ENCODE measurements around the gene PAPSS2.

The PAPSS2 gene

GRCh38 chr10:87760195-87760905 is 100.7 kb downstream of the PAPSS2 start:
- Histone ChIP-seq H4K20me1 (ENCODE audit: low read depth, low read length) (no peaks in the 10 kb centered on the region), H3F3A (ENCODE audit: insufficient read depth) (0 out of 2 replicates have a peak, but pooled peaks cover 3% of the 10 kb centered on the region), H3K9me2 (replicated peaks; ENCODE audit: insufficient read depth, low read length) (no peaks in the 10 kb centered on the region), H3K27ac (ENCODE audit: low read depth, low read length) (no peak overlapping the region), H2AFZ (ENCODE audit: low read depth, low read length, severe bottlenecking) (no peak overlapping the region), H3K9ac (ENCODE audit: low read length) (no peak overlapping the region), H3K9me3 (ENCODE audit: insufficient read depth, low read length) (no peaks in the 10 kb centered on the region), H3K79me2 (ENCODE audit: insufficient read depth, low read length) (no peaks in the 10 kb centered on the region), H3K4me3 (ENCODE audit: insufficient read depth, low read length, poor library complexity, severe bottlenecking) (no peak overlapping the region), H3K27me3 (ENCODE audit: low read length) (no peaks in the 10 kb centered on the region), H3K4me2 (ENCODE audit: low read depth, low read length, poor library complexity, severe bottlenecking) (no peak overlapping the region), H3K36me3 (ENCODE audit: low read length) (peaks cover 12% of the 10 kb centered on the region; the same call in 1 of the 2 replicates)
- no peak for TF ChIP-seq CTCF (IDR thresholded peaks at IDR 0.05; ENCODE audit: insufficient read depth, low read length, poor library complexity, severe bottlenecking)
- no peak for TF ChIP-seq EZH2phosphoT487 (conservative IDR thresholded peaks at IDR 0.05; ENCODE audit: low read length)

- Histone ChIP-seq H3F3A (ENCODE audit: insufficient read depth) (0 out of 2 replicates have a peak, but pooled peaks cover 3% of the 10 kb centered on the region), H3K9me3 (ENCODE audit: insufficient read depth, low read length) (no peaks in the 10 kb centered on the region), H4K20me1 (ENCODE audit: low read depth, low read length) (no peaks in the 10 kb centered on the region), H3K36me3 (ENCODE audit: low read length) (peaks cover 16% of the 10 kb centered on the region; the same call in 1 of the 2 replicates), H3K4me3 (ENCODE audit: insufficient read depth, low read length, poor library complexity, severe bottlenecking) (no peak overlapping the region), H3K9ac (ENCODE audit: low read length) (no peak overlapping the region), H3K79me2 (ENCODE audit: insufficient read depth, low read length) (no peaks in the 10 kb centered on the region), H3K4me2 (ENCODE audit: low read depth, low read length, poor library complexity, severe bottlenecking) (no peak overlapping the region), H2AFZ (ENCODE audit: low read depth, low read length, severe bottlenecking) (no peak overlapping the region), H3K9me2 (replicated peaks; ENCODE audit: insufficient read depth, low read length) (no peaks in the 10 kb centered on the region), H3K27ac (ENCODE audit: low read depth, low read length) (no peak overlapping the region), H3K27me3 (ENCODE audit: low read length) (no peaks in the 10 kb centered on the region)
- TF ChIP-seq EZH2phosphoT487 (conservative IDR thresholded peaks at IDR 0.05; ENCODE audit: low read length) (no peak), CTCF (IDR thresholded peaks at IDR 0.05; ENCODE audit: insufficient read depth, low read length, poor library complexity, severe bottlenecking) (no peak)
These were observed 101.5 kb downstream of the PAPSS2 start for GRCh38 chr10:87761153-87761552.

- H3K36me3 ChIP-seq (ENCODE audit: low read length), result peaks cover 14% of the 10 kb centered on the region; the same call in 1 of the 2 replicates
- no peak overlapping the region for H3K4me2 ChIP-seq (ENCODE audit: low read depth, low read length, poor library complexity, severe bottlenecking)
- H3K9ac ChIP-seq (ENCODE audit: low read length), result no peak overlapping the region
- no peaks in the 10 kb centered on the region for H3K27me3 ChIP-seq (ENCODE audit: low read length)
- H3K9me3 ChIP-seq (ENCODE audit: insufficient read depth, low read length), result no peaks in the 10 kb centered on the region
- H3K27ac ChIP-seq (ENCODE audit: low read depth, low read length), result no peak overlapping the region
- TF ChIP-seq CTCF (IDR thresholded peaks at IDR 0.05; ENCODE audit: insufficient read depth, low read length, poor library complexity, severe bottlenecking), result no peak
- no peak for TF ChIP-seq EZH2phosphoT487 (conservative IDR thresholded peaks at IDR 0.05; ENCODE audit: low read length)
- H3K9me2 ChIP-seq (replicated peaks; ENCODE audit: insufficient read depth, low read length), result no peaks in the 10 kb centered on the region
- 0 out of 2 replicates have a peak, but pooled peaks cover 7% of the 10 kb centered on the region for H3F3A ChIP-seq (ENCODE audit: insufficient read depth)
- H3K79me2 ChIP-seq (ENCODE audit: insufficient read depth, low read length), result no peaks in the 10 kb centered on the region
- no peak overlapping the region for H3K4me3 ChIP-seq (ENCODE audit: insufficient read depth, low read length, poor library complexity, severe bottlenecking)
- no peaks in the 10 kb centered on the region for H4K20me1 ChIP-seq (ENCODE audit: low read depth, low read length)
- H2AFZ ChIP-seq (ENCODE audit: low read depth, low read length, severe bottlenecking), result no peak overlapping the region
These were observed 102.2 kb downstream of the PAPSS2 start for GRCh38 chr10:87761892-87762291.

All from SU-DHL-6 (cell line).